Right lobe of liver (tissue), 4 donors: ENCODE data around the gene PSMG3.

Experiments
- CTCF ChIP-seq, 4 donors: fragments of 200-600 bp in 3 of 4; fragments of 450-650 bp in 1 of 4; IDR thresholded peaks; one replicate each; pipeline versions ENCODE4 v1.5.1 to v1.8.0; 2016 to 2022; ENCODE audit warnings: antibody characterized with exemption in 4 of 4, mild to moderate bottlenecking in 2 of 4
- POLR2A ChIP-seq: fragments of 450-650 bp; IDR thresholded peaks from one replicate; pipeline ENCODE4 v1.6.1; 2017; ENCODE audit warnings: antibody characterized with exemption, mild to moderate bottlenecking
- donor health status: DM: no; HTN: no; CAD: no.
- donor health status: DM: no; HTN: no; CAD: no.
- donor health status: DM: no; HTN: yes; CAD: no.

GRCh38 chr7:1523844-1524243 is 46.0 kb downstream of the PSMG3 start:
- no peak for TF ChIP-seq CTCF (IDR thresholded peaks at IDR 0.05)
- TF ChIP-seq POLR2A: no peak
